GM19043 (cell line): ENCODE data around the gene MCAT.

Source experiments
- ATAC-seq: cut with Tn5 transposase; IDR thresholded peaks from one replicate; pipeline ENCODE4 v1.9.1; 2021; ENCODE audit warnings: low read depth; ENCODE audit not compliant: unreplicated experiment

The MCAT gene

GRCh38 chr22:43098356-43098755, 44.8 kb downstream of the MCAT start:
- no peak for ATAC-seq

- no peak for ATAC-seq
Observed at GRCh38 chr22:43096420-43096819, 46.8 kb downstream of the MCAT start.

- no peak for ATAC-seq
Observed at GRCh38 chr22:43094551-43094950, 48.6 kb downstream of the MCAT start.

- no peak for ATAC-seq
Observed at GRCh38 chr22:43094085-43094484, 49.1 kb downstream of the MCAT start.

- no peak for ATAC-seq
Observed at GRCh38 chr22:43092085-43092484, 51.1 kb downstream of the MCAT start.

GRCh38 chr22:43090130-43090789, 52.9 kb downstream of the MCAT start:
- no peak for ATAC-seq

- no peak for ATAC-seq
Observed at GRCh38 chr22:43088984-43089717, 54.0 kb downstream of the MCAT start, which contains the start of gene TTLL1. Gene TTLL1, minus strand, starts transcription at chr22:43089391. Its CDS starts 13,805 bp downstream, at chr22:43075586.

- ATAC-seq, result no peak
Observed at GRCh38 chr22:43088627-43088983, 54.6 kb downstream of the MCAT start.

GRCh38 chr22:43085658-43086606, 57.3 kb downstream of the MCAT start:
- ATAC-seq, result no peak
